ENCODE data around the gene MTUS2.

Gene MTUS2

DNA sequence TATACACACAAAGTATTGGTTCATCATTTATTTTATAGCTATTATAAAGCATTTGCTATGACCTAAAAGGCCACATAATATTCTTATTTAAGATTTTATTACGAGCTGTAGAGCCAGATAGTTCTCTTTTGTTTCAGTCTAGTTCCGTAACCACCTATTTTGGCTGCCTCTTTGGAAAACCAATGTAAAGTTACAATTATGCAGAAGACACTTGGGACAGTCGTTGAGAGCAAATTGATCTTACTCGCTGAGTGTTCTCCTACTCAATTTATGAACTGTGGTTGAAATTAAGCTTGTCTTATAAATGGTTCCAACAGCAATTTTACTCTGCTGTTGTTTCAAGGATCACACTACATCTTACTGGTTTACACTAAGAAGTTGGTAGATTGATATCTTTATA is 653.0 kb downstream of the MTUS2 start:
- peaks cover 7% of the 10 kb centered on the region for H3K27me3 Mint-ChIP-seq

DNA sequence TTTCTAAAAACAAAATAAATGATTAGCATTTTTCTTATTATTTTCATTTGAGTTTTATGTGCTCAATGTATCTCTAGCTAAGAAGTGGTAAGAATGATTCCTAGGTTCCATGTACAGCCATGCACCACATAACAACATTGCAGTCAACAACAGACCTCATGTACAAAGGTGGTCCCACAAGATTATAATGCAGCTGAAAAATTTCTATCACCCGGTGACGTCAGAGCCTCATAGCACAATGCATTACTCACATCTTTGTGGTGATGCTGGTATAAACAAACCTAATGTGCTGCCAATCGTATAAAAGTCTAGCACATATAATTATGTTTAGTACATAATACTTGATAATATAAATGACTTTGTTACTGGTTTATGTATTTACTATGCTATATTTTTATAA is 654.9 kb downstream of the MTUS2 start:
- H3K4me3 Mint-ChIP-seq, result no peak overlapping the region
- H3K4me1 Mint-ChIP-seq (ENCODE audit: low read depth), result no peaks in the 10 kb centered on the region
- H3K36me3 Mint-ChIP-seq (ENCODE audit: low read depth), result no peaks in the 10 kb centered on the region
- H3K27ac Mint-ChIP-seq, result no peak overlapping the region
- no peaks in the 10 kb centered on the region for H3K9me3 Mint-ChIP-seq
- H3K27me3 Mint-ChIP-seq, result peaks cover 12% of the 10 kb centered on the region

More for the DNA sequence above, 653.0 kb downstream of the MTUS2 start:
- H3K36me3 Mint-ChIP-seq (ENCODE audit: low read depth), result no peaks in the 10 kb centered on the region
- H3K27ac Mint-ChIP-seq, result no peak overlapping the region
- no peak overlapping the region for H3K4me3 Mint-ChIP-seq
- no peaks in the 10 kb centered on the region for H3K4me1 Mint-ChIP-seq (ENCODE audit: low read depth)
- no peaks in the 10 kb centered on the region for H3K9me3 Mint-ChIP-seq

DNA sequence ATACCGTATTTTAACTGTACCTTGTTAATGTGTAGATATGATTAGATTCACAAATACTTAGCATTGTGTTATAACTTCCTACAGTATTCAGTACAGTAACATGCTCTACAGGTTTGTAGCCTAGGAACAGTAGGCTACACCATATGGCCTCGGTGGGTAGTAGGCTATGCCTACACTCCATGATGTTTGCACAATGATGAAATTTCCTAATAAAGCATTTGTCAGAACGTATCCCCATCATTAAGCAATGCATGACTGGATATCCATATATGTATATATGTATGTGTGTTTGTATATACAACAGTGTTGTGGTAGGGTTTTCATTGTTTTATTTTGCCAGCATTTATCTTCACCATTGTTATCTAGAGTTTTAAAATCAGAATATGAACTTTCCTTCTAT is 655.9 kb downstream of the MTUS2 start:
- H3K36me3 Mint-ChIP-seq (ENCODE audit: low read depth), result no peaks in the 10 kb centered on the region
- no peaks in the 10 kb centered on the region for H3K9me3 Mint-ChIP-seq
- no peak overlapping the region for H3K4me3 Mint-ChIP-seq
- H3K27ac Mint-ChIP-seq, result no peak overlapping the region
- peaks cover 16% of the 10 kb centered on the region for H3K27me3 Mint-ChIP-seq
- H3K4me1 Mint-ChIP-seq (ENCODE audit: low read depth), result no peaks in the 10 kb centered on the region

DNA sequence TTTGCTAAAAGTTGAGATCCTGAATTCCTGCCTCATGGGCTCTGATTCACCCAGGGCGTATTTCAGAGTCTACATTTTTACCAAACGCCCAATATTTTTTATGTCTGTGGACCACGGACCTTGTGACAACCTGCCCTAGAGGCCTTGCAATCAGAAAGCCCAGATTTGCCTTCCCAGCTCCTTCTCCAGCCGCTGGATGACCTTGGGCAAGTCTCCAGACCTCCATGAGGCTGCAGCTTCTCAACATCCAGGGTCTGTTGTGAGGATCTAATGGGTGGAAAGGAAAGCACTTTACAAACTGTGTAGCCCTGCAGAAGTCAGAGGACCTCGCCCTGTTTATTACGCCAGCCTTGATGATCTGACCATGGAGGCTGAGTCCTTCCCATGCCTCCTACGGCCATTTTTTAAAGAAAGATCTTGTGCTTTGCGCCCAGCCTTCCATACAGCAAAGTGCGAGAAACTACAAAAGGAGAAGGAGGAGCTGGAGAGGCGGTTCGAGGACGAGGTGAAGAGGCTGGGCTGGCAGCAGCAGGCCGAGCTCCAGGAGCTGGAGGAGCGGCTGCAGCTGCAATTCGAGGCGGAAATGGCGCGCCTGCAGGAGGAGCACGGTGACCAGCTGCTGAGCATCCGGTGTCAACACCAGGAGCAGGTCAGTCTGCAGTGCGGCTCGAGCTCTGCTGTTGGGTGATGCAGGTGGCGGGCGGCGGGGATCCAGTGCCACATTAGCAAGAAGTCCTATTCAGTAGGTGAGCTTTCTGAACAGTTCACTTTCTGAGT is 659.8 kb downstream of the MTUS2 start:
- Mint-ChIP-seq H3K9me3 (no peaks in the 10 kb centered on the region), H3K4me1 (ENCODE audit: low read depth) (no peaks in the 10 kb centered on the region), H3K27me3 (peaks cover 16% of the 10 kb centered on the region), H3K27ac (no peak overlapping the region), H3K36me3 (ENCODE audit: low read depth) (no peaks in the 10 kb centered on the region), H3K4me3 (no peak overlapping the region)

DNA sequence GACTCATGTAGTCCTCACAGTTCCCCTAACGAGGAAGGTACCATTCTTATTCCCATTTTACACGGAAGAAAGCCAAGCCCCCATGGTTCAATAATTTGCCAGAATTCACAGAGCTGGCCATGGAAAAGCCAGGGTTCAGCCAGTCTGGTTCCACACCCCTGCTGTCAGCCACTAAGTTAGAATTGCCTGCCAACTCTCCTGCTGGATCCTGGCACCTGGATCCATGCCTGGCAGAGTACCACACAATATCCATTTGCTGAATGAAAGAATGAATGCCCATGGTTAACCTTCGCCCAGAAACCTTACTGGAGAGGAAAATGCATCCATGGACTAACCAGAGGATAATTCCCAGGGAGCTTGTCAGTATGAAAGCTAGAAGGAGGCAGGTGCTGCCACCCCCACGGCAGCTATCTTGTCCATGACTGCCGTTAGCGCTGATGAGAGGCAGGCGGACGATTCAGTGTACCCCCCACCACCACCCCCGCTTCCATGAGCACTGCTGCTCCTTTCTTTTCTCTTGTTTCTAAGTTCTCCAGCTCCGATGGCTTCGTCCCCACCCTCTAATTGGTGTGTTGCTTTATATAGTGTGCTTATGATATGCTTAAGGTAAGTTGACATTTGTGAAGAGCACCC is 660.9 kb downstream of the MTUS2 start:
- H3K9me3 Mint-ChIP-seq, result no peaks in the 10 kb centered on the region
- no peak overlapping the region for H3K27ac Mint-ChIP-seq
- H3K36me3 Mint-ChIP-seq (ENCODE audit: low read depth), result no peaks in the 10 kb centered on the region
- no peaks in the 10 kb centered on the region for H3K4me1 Mint-ChIP-seq (ENCODE audit: low read depth)
- peaks cover 17% of the 10 kb centered on the region for H3K27me3 Mint-ChIP-seq
- no peak overlapping the region for H3K4me3 Mint-ChIP-seq

DNA sequence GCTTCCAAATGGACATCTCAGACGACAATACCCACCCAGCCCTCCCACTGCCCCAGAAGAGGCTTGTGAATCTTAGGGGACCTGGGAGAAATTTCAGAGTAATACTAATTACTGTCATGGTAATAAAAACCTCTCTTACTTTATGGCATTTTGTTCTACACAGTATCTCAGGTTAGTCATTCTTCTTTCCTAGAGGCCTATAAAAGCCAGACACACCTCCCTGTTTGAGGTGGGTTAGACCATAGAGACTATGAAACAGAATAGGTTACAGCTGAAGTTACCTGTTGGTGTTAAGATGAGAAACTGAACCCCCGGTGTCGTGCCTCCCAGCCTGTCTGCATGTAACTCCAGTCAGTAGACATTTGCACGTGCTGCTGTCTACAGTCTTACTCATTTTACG is 661.5 kb downstream of the MTUS2 start:
- no peak overlapping the region for H3K4me3 Mint-ChIP-seq
- no peak overlapping the region for H3K27ac Mint-ChIP-seq
- H3K9me3 Mint-ChIP-seq, result no peaks in the 10 kb centered on the region
- no peaks in the 10 kb centered on the region for H3K4me1 Mint-ChIP-seq (ENCODE audit: low read depth)
- H3K27me3 Mint-ChIP-seq, result peaks cover 15% of the 10 kb centered on the region
- no peaks in the 10 kb centered on the region for H3K36me3 Mint-ChIP-seq (ENCODE audit: low read depth)

DNA sequence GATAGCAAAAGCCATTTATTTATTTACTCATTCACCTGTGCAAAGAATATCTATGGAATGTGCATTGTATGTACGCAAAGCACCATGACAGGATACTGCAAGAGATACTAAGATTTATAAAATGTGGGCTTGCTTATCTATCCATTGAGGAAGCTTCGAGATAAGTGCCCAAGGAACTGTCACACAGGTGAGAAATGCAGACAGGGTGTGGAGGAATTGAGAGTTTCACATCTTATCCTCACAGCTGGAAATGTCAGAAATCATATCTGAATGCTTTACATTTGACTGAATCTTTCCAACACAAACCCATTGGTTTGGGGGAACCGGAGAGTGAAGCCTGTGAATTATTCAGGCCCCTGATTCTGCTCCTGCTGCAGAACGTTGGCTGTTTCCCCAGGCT is 662.4 kb downstream of the MTUS2 start:
- Mint-ChIP-seq H3K27me3 (peaks cover 13% of the 10 kb centered on the region), H3K36me3 (ENCODE audit: low read depth) (no peaks in the 10 kb centered on the region), H3K9me3 (no peaks in the 10 kb centered on the region), H3K27ac (no peak overlapping the region), H3K4me3 (no peak overlapping the region), H3K4me1 (ENCODE audit: low read depth) (no peaks in the 10 kb centered on the region)

DNA sequence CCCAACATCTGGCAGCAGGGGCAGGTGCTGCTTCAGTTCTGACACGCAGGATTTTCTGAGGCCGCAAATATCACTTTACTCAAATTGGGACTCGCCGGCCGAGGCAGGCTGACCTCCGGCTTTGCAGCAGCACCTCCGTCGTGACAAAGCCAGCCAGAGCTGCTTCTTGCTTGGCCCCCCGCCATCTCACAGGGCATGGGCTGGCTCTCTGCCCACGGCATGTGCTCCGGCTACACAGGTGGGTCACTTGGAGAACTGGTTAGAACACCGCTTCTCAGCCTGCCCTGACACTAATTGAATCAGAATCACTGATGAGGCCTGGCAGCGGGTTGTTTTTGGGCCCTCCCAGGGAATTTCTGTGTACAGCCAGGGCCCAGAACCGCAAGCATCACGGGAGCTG is 663.1 kb downstream of the MTUS2 start:
- Mint-ChIP-seq H3K9me3 (no peaks in the 10 kb centered on the region), H3K27ac (no peak overlapping the region), H3K4me1 (ENCODE audit: low read depth) (no peaks in the 10 kb centered on the region), H3K27me3 (peaks cover 12% of the 10 kb centered on the region), H3K4me3 (no peak overlapping the region), H3K36me3 (ENCODE audit: low read depth) (no peaks in the 10 kb centered on the region)

DNA sequence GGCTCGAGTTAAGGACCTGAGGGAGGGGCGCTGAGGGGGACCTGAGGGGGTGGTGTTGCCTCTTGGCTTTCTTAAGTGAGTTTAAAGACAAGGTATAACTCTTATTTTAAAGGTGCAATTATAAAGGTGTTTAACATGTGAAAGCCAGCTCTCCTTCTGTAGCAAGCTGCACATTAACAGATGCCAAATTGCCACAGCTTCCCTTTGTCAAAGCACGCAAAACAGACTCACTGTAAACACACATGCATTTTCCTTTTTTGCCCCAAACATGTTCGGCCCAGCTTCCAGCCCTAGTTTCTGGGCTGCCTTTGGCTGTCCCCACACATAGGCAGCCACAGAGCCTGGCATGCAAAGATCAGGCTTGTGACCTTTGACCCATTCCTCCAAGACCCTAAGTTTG is 663.5 kb downstream of the MTUS2 start:
- Mint-ChIP-seq H3K27ac (no peak overlapping the region), H3K4me3 (no peak overlapping the region), H3K36me3 (ENCODE audit: low read depth) (no peaks in the 10 kb centered on the region), H3K9me3 (no peaks in the 10 kb centered on the region), H3K4me1 (ENCODE audit: low read depth) (no peaks in the 10 kb centered on the region), H3K27me3 (peaks cover 9% of the 10 kb centered on the region)

DNA sequence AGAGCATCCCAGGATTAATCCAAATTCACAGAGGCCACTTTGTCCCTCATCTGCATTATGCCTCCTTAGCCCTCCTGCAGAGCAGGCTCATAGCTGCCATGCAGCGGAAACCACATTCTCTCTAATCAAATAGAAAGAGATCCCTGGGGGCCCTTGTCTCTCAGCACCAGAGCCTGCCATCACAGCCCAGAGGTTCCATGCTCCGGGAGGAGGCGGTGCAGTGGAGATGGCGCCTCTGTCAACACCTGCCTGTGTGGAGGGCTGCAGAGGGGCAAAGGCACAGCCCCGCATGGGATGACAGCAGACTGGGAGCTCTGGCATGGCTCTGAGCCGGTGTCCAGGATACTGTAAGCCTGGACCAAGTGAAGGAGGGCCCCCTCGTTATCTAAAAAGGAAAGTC is 664.1 kb downstream of the MTUS2 start:
- Mint-ChIP-seq H3K27me3 (peaks cover 10% of the 10 kb centered on the region), H3K4me1 (ENCODE audit: low read depth) (no peaks in the 10 kb centered on the region), H3K4me3 (no peak overlapping the region), H3K9me3 (no peaks in the 10 kb centered on the region), H3K36me3 (ENCODE audit: low read depth) (no peaks in the 10 kb centered on the region), H3K27ac (no peak overlapping the region)

DNA sequence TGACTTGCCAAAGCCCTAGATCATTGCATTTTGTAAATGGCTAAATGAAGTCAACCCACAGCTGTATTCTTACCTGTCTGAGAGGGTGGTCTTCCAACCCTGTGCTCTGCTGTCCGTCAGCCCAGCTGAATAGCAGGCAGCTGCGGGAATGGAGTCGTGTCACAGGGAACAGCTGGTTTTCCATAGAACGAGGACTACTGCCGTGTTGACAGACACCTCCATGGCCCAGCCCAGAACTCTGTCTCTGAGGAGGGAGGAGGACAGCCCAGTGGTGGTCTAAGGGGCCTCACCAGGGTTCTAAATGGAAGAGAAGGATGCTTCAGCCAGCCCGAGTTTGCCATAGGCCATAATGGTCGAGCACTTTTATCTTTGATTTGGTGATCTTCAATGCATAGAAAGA is 664.7 kb downstream of the MTUS2 start:
- Mint-ChIP-seq H3K27me3 (peaks cover 10% of the 10 kb centered on the region), H3K9me3 (no peaks in the 10 kb centered on the region), H3K4me3 (no peak overlapping the region), H3K36me3 (ENCODE audit: low read depth) (no peaks in the 10 kb centered on the region), H3K4me1 (ENCODE audit: low read depth) (no peaks in the 10 kb centered on the region), H3K27ac (no peak overlapping the region)

DNA sequence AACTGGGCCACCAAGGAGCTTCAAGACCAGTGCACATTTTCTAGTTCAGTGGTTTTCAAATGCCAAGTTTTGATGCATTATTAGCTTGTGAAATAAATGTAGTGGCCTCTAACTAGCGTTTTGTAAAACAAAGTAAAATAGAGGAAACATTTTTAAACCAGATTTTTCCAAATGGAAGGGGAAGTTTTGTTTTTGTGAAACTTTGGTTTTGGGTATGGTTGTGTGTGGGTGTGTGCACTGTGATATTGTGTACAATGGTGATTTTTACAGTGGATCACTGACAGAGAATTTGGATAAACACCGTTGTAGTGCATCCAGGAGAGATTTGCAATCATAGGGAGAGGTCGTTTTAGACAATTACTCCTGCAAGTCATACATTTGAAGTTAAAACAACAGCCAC is 666.4 kb downstream of the MTUS2 start:
- peaks cover 7% of the 10 kb centered on the region for H3K27me3 Mint-ChIP-seq
- no peak overlapping the region for H3K4me3 Mint-ChIP-seq
- H3K36me3 Mint-ChIP-seq (ENCODE audit: low read depth), result no peaks in the 10 kb centered on the region
- H3K9me3 Mint-ChIP-seq, result no peaks in the 10 kb centered on the region
- no peak overlapping the region for H3K27ac Mint-ChIP-seq
- no peaks in the 10 kb centered on the region for H3K4me1 Mint-ChIP-seq (ENCODE audit: low read depth)

DNA sequence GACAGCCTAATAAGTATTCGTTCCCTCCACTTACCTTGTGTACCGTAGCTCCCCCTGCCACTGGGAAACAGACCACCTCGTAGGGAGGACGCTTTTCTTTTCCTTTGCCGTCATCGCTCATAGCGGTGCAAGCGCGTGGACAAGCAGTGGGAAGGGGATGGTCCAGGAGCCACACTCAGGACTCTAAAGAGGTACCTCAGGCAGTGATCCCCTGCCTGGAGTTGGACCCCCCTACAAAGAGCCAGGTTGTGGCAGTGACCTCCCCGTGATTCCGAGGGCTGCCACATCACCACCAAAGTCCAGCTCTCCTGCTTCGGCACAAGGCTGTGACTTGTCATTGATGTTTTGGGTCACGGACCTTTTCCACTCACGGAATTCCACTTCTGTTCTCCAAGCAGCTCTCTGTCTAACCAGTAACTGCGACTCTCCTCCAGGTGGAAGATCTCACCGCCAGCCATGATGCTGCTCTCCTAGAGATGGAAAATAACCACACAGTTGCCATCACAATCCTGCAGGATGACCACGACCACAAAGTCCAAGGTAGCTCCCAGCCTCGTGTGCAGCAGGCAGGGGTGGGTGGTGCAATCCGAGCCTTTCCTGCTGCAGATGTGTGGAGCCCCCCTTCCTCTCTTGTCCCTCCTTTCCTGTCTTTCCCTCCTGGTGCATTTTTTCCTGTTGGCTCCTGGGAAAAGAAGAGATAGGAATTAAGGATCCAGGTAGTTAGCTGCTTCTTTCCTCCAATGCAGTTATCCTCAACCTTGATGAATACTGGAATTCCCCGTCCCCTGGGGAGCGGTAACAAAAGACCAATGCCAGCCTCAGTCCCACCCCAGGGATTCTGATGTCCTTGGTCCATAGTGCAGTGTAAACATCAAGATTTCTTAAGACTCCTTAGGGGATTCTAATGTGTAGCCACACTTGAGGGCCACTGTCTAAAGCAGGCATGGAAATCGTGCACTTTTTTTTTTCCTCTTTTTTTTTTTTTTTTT is 667.6 kb downstream of the MTUS2 start:
- no peaks in the 10 kb centered on the region for H3K4me1 Mint-ChIP-seq (ENCODE audit: low read depth)
- no peaks in the 10 kb centered on the region for H3K9me3 Mint-ChIP-seq
- H3K36me3 Mint-ChIP-seq (ENCODE audit: low read depth), result no peaks in the 10 kb centered on the region

DNA sequence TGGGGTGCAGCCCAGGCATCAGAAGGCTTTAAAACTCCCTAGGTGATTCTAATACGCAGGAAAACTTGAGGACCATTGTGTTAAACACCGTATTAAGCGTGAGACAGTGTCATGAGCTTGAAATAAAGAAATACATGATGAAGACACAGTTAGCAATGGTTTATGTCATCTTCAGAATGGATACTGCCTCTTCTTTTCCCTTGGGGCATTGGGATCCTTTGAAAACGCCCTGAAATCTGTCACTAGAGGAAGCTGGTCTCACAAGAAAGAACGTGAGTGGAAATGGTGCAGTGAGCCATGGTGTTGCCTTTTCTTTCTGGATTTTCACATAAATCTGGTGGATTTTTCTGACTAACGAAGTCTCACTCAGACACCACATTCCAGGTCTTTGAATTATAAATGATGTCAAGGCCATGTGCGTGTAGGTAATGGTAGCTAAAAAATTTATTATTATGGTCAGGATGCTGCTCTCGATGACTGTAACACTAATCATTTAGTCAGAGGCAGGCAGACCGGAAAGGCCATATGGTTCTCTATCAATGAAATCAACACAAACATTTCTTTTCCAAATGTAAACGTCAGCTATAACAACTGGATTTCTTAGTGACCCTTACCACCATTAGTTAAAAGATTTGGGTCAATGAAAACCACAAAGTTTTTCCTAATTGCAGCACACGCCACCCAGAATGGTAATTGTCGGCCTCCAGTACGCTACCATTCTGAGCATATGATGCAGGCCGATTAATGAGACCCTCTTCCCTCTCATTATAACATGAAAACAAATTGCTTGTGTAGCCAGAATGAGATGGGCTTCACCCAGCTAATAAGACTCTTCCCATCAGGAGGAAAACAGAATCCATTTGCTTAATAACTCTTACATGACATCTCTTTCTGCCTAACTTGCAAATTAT is 669.8 kb downstream of the MTUS2 start:
- Mint-ChIP-seq H3K4me1 (ENCODE audit: low read depth) (no peaks in the 10 kb centered on the region), H3K9me3 (no peaks in the 10 kb centered on the region), H3K27me3 (peaks cover 11% of the 10 kb centered on the region), H3K27ac (no peak overlapping the region), H3K36me3 (ENCODE audit: low read depth) (no peaks in the 10 kb centered on the region), H3K4me3 (no peak overlapping the region)

More for the DNA sequence above, 667.6 kb downstream of the MTUS2 start:
- Mint-ChIP-seq H3K4me3 (no peak overlapping the region), H3K27ac (no peak overlapping the region), H3K27me3 (peaks cover 7% of the 10 kb centered on the region)

All from stimulated activated naive CD8-positive, alpha-beta T cell treated with anti-CD3 and anti-CD28 coated beads, Interleukin-15, Interleukin-2, amounts not matched to agents 100 ng/mL and 50 ng/mL, for 24 hours (primary cell).